Gastrocnemius medialis (tissue), 4 donors: Measurements from ENCODE around the gene ZMYM4.

Source experiments
- CTCF ChIP-seq, 5 experiments: fragments of 450-650 bp in 3 of 5; fragments of 200-600 bp in 2 of 5; sonication (generic) in 2 of 5; IDR thresholded peaks in 4 of 5; conservative IDR thresholded peaks in 1 of 5; 1 replicate in 4 of 5; 2 replicates in 1 of 5; pipeline ENCODE4 v1.5.1; 2016 to 2019; ENCODE audit warnings: antibody characterized with exemption in 5 of 5, mild to moderate bottlenecking in 3 of 5, moderate library complexity in 3 of 5
- POLR2A ChIP-seq, 2 donors: fragments of 450-650 bp; IDR thresholded peaks; one replicate each; pipeline ENCODE4 v1.6.1; 2017; ENCODE audit warnings: antibody characterized with exemption in 2 of 2, mild to moderate bottlenecking in 2 of 2, moderate library complexity in 2 of 2

- TF ChIP-seq CTCF (IDR thresholded peaks at IDR 0.05 in 4 of 5, conservative IDR thresholded peaks at IDR 0.05 in 1 of 5): no peak
- TF ChIP-seq POLR2A (IDR thresholded peaks at IDR 0.05): no peak
Measured at GRCh38 chr1:35326246-35326866, 57.8 kb downstream of the ZMYM4 start.
